ENCODE data around the gene HS1BP3.

DNA sequence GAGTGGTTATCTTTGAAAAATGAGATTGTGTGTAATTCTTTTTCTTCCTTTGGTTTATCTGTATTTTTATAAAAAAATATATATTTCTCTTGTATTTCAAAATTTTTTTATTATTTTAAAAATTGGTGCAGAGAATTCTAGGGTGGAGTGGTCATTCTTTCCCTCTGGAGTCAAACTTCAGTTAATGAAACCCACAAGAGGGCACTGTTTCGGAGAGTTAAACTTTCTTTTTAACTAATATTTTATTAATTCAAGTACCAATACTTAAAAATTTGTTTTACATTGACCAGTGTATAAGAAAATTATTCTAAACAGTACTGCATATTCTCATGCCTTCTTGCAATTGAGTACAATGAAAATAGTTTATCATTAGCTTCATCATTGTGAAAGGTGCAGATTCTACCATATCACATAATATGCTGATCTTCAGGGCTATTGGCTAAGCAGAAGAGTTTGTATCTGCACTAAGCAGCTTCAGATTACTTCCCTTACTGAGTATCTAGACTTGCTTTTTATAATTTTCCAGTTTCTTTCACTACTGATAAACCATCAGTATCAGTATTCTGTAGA lies 50.1 kb downstream of the HS1BP3 start:
- TF ChIP-seq, protein P1, sequence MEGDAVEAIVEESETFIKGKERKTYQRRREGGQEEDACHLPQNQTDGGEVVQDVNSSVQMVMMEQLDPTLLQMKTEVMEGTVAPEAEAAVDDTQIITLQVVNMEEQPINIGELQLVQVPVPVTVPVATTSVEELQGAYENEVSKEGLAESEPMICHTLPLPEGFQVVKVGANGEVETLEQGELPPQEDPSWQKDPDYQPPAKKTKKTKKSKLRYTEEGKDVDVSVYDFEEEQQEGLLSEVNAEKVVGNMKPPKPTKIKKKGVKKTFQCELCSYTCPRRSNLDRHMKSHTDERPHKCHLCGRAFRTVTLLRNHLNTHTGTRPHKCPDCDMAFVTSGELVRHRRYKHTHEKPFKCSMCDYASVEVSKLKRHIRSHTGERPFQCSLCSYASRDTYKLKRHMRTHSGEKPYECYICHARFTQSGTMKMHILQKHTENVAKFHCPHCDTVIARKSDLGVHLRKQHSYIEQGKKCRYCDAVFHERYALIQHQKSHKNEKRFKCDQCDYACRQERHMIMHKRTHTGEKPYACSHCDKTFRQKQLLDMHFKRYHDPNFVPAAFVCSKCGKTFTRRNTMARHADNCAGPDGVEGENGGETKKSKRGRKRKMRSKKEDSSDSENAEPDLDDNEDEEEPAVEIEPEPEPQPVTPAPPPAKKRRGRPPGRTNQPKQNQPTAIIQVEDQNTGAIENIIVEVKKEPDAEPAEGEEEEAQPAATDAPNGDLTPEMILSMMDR (IDR thresholded peaks at IDR 0.05), result peak in 3 of 6 experiments; percentile 16 to 31 (median 18)
- no peak for TF ChIP-seq EP300 (IDR thresholded peaks at IDR 0.05)
- TF ChIP-seq POLR2A (IDR thresholded peaks at IDR 0.05), result no peak

Data from upper lobe of left lung (tissue), 4 donors.